ENCODE data around the gene AGTR1.

AGTR1 gene

DNA sequence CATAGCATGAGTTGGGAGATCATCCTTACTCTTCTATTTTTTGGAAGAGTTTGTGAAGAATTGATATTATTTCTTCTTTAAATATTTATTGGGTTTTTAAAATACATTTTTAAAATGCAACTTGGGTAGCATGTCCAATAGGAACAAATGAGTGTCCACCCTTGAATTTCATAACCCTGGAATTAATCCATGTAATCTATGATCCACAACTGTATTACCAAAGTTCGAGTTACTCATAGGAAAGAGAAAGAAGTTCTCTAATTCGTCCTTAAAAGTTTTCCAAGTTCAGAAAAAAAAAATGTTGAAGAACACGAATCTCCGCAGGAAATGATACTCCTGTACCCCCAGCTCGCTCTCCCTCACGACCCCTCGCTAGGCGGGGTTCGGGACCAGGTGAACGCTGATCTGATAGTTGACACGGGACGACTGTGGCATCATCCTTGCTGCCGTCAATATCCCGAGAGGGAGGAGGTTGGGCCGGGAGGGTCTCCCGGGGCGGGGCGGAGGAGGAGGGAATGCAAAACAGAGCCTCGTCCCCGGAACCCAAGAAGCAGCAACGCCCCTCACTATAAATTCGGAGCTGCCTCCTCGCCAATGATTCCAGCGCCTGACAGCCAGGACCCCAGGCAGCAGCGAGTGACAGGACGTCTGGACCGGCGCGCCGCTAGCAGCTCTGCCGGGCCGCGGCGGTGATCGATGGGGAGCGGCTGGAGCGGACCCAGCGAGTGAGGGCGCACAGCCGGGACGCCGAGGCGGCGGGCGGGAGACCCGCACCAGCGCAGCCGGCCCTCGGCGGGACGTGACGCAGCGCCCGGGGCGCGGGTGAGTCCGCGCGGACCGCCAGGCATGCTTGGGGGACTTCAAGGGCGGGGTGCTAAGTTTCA is at the start of gene AGTR1:
Gene AGTR1, plus strand, starts transcription at position 598 of the 884 bp plus-strand sequence. CDS start 43,133 bp downstream, outside the sequence.
- no peak for DNase-seq

DNA sequence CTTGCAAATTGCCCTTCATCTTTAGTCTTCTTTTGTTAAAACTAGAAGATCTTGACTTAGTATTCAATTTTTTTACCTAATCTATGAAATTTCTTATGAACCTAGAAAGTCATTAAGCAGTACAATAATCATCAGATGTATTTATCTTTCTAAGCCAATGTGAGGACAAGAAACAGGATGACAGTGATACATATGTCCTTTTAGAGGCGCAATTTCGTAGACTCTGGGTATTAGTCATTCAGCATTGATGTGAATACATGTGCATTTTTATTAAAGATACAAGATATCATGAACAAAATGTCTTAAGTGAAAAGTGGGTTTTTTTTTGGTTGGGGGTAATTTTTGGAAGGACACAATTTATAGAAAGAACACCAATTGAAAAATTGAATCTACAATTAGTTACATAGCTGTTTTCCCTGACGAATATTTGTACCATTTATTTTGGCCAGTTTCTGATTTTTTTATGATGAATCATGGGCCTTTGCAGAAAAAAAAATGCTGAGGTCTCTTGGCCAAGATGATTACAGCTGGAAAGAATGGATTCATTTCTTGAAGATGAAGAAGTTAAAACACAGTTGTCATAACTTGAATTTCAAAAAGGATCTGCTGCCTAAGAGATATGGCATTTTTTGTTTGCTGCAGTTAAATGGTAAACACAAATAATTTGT is 48.9 kb upstream of the AGTR1 start:
- no peak for DNase-seq

DNA sequence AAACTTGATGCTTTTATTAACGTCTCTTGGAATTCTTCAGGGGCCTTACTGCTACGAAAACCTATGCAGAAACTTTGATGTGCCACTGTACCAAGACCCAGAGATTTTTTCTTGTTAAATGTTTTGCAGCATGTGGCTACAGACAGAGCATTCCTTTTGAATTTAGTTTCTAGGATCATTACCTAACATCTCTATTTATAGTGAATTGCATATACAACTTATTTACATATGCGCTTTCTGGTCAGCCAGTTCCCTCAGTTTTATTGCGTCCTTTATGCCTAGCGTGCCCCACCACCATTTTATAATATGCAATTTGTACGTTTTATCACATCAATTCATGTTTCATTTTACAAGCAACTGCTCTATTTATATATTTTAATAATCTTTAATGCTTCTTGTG is 46.2 kb upstream of the AGTR1 start:
- no peak for DNase-seq

DNA sequence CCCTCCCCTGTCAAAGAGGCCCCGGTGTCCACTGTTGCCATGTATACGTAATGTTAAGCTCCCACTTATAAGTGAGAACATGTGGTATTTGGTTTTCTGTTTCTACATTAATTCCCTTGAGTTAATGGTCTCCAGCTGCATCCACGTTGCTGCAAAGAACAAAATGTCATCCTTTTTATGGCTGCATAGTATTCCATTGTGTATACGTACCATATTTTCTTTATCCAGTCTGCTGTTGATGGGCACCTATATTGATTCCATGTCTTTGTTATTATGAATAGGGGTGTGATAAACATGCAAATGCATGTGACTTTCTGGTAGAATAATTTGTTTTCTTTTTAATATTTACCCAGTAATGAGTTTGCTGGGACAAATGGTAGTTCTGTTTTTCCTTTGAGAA is 43.3 kb upstream of the AGTR1 start:
- no peak for DNase-seq

DNA sequence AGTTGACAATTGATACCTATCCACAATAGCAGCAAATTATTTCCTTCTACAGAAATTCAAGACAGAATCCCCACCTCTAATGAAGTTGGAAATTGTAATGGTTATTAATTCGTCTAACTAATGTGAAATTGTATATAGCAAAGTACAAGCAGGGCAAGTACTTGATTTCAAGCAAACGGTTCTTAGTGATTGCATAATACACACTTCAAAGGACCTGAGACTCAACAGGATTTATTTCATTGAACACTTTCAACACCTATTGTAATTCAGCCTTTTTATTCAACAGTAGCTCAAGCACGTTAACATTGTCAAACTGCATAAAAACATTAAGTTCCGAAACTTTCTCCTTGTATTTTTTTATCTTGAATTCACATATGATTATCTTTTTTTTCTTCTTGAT is 40.2 kb upstream of the AGTR1 start:
- DNase-seq, result no peak

DNA sequence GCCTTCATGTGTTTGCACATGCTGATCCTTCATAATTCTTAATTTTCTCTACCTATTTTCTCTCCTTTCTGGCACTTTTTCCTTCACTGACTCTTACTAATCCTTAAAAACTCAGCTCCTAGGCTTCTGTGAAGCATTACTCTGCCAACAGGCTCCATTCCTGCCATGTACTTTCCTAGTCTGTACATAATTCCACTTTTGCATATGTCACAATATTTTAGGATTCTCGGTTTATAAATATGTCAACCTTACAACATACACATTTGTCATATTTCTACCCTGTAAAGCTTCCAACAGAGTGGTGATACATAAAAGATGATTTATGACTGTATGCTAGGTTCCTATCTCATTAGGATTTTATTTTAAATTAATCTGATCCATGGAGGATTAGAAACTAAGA is 38.2 kb upstream of the AGTR1 start:
- DNase-seq, result no peak

DNA sequence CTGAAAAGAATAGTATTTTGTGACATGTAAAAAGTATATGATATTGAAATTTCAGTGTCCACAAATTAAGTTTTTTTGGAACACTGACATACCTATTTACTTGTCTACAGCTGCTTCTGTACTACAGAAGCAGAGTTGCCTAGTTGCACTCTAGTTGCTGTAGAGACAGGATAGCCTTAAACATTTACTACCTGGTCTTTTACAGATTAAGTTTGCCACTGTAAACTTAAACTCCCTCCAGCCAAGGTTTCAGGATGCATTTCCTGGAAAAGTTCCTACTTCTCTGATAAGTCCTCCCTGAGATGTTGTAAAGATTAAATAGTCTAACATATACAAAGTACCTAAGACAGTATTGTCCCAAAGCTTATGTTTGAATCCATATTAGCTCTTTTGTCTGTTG is 17.4 kb upstream of the AGTR1 start:
- DNase-seq, result no peak

DNA sequence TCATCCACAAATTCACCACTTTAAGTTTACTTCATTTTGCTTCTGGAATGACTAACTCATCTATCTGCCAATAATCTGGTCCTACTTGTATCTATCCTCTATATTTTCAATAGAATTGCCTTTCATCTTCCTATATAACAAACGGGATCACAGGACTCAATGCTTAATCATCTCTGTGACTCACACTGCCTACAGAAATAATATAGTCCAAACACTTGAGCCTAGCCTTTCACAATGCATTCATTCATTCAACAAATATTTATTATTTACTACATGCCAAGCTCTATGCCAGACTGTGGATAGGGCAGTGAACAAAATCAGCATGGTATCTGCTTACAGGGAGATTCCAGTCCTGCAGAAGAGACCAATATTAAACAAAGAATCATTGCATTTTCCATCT is 16.6 kb upstream of the AGTR1 start:
- no peak for DNase-seq

DNA sequence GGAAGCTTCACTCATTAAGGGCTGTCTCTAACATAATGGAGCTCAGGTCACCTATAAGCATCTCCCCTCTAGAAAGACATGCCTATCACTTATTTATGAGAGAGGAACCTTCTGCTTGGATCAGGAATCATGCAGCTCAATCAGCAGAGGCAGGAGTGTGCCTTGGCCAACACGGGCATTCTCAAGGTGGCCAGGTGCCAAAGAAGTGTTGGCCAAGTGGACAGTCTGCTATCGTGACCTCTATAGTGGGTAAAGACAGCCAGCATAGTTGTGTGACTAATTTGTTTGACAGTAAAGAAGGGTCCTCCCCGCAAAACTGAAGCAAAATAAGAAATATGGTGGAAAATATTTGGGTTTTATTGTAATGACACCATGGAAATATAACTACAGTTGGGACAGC is 14.7 kb upstream of the AGTR1 start:
- no peak for DNase-seq

DNA sequence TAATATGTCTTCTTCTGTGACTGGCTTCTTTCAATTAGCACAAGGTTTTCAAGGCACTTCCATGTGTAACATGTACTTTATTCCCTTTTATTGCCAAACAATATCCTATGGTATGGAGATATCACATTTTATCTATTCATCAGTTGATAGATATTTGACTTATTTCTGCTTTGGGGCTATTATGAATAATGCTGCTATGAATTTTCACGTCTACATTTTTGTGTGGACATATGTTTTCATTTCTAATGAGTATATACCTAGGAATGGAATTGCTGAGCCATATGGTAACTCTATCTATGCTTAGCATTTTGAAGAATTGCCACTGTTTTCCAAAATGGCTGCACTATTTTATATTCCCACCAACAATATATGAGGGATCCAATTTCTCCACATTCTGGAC is 3.6 kb upstream of the AGTR1 start:
- no peak for DNase-seq

DNA sequence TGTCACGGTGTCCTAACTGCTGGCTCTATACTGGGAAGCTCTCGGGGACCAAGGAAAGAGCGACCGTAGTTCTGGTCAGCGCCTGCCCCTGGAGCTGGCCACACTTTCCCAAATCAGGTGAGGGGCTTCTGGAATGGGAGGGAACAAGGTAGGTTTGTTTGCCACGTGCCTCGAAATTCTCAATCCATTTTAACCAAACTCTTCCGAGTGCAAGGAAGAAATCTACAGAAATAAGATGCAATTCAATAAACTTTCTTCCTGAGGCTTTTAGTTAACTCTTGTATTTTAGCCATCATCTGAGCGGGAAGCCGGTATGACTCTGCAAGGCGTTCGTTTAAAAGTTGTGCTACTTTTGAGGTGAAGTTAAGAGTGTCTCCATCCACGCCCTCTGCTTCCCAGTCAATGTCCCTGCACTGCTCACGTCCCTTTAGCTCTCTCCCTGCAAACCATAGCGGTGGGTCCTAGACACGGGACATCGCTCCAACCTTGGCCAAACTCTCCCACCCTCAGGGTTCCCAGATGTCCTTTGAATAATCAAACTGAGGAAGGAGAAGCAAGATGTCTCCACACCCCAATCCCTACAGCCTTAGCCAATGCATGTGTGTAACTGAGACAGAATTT is 597 bp downstream of the AGTR1 start:
- no peak for DNase-seq

DNA sequence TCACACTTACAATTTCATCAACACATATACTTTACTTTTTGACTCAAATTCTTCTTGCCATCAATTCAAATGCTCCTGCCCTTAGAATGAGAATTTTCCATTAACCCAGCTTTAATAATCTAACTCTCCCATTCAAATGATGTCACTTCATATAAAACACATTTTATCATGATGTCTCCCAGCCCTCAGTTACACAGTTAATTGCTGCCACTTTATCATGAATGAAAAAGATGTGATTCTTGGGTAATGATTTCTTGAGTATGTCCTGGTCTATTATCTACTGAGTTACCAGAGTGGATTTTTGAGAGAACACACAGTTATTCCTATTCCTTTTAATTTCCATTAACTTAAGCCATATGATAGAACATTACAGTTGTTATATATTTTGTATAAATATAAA is 7.6 kb downstream of the AGTR1 start:
- no peak for DNase-seq

DNA sequence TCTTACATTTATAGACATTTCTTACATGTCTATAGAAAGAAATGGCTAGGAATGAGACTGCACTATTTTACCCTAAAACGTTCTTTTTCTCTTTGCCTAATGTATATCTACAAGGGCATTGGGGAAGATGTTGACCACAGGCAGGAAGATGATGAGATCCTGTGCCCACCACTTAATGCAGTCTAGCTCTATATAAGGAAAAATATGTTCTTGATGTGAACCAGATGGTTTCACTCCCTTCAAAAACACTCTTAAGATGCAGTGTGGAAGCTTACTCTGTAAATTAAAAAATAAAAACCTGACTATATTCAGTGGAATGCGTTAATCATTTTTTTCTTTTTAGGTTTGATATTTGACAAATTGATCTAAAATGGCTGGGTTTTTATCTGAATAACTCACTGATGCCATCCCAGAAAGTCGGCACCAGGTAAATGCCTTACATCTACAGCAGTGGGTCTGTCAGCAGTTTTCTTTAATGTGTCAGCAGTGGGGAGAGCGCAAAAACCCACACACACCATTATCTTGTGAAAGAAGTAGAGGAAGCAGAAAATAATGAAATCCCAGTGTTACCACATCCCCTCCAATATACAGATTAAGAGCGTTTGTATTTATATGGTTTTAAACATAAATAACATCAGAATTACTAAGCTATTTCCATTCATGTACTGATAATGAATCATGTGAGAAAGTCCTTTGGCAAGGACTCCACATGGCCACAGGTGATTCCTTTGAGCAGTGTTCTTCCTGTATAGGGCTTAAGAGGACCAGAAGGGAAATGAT is 10.1 kb downstream of the AGTR1 start:
- DNase-seq, result no peak

DNA sequence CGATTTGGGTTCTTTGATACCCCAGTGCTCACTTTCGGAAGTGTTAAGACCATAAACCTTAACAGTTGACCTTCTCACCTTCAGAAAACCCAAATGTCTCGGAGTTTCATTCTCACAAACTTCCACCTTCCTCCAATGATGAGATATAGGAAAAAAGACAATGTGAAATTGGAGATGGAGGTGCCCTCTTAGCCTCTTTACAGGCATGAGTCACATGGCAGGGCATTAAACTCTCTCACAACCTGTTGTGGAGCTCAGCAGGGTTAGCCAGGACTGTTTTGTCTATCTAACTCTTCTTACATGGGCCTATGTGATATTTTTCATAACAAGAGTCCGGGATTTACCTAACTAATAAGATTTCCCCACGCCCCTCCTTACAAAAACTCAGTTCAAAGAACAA is 10.7 kb downstream of the AGTR1 start:
- no peak for DNase-seq

DNA sequence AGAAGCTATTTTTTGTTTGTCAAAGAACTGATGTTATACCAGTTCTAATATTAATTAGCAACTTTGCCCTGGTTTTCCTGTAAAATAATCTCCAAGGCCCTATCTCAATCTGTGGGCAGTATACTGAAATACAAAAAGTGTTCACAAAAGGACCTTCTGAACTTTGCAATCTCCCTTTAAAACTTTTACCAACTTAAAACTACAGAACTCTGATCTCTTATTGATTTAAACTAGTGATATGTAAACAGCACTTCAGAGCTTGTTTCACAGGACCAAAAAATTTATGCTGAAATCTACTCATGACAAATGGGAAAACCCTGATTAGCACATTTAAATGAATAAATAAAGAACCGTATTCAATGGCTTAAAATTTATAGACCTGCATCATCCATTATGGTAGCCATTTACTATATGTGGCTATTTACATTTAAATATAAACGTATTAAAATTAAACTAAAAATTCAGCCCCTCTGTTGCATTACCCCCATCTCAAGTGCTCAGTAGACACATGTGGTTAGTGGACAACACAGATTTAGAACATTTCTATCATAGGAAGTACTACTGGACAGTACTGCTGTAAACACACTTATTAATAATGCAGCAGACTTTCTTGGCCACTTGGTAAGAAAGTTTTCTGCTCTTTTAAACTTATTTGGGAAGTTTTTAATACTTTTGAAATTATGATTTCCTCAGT is 12.0 kb downstream of the AGTR1 start:
- DNase-seq, result no peak

DNA sequence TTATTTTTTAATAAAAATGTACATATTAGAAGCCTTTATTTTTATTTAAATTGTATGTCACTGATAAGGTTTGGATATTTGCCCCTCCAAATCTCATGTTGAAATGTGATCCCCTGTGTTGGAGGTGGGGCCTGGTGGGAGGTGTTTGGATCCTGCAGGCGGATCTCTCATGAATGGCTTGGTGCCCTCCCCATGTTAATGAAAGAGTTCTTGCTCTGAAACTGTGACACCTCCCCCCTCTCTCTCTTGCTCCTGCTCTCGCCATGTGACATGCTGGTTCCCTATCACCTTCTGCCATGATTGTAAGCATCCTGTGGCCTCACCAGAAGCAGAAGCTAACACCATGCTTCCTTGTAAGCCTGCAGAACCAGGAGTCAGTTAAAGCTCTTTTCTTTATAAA is 13.0 kb downstream of the AGTR1 start:
- DNase-seq, result no peak

DNA sequence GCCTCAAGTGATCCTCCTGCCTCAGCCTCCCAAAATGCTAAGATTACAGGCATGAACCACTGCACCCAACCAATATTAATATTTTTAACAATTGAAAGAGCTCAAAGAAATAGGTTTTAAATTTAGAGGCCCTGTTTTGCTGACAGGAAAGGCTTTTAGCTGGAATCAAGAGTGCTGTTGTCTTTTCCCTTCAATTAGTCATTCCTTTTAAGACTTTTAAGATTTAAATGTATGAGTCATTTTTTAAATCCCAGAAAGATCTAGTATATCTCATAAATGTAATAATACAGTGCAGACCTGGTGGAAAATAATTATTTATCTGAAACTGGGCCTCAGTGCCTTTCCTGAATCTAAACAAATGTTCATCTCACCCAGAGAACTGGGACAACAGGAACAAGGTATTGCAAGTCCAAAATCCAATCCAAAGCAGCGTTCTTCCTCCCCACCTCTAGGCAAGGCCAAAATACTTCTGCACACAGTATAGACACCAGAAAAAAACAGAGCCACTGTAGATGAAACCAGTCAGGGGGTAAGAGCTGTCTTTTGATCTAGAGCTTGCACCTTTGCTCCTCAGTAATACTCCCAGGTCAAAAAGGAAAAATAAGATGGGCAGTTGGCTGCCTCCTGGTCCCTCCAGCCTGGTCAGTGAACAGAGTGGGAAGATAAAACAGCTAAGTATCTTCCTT is 14.4 kb downstream of the AGTR1 start:
- no peak for DNase-seq

DNA sequence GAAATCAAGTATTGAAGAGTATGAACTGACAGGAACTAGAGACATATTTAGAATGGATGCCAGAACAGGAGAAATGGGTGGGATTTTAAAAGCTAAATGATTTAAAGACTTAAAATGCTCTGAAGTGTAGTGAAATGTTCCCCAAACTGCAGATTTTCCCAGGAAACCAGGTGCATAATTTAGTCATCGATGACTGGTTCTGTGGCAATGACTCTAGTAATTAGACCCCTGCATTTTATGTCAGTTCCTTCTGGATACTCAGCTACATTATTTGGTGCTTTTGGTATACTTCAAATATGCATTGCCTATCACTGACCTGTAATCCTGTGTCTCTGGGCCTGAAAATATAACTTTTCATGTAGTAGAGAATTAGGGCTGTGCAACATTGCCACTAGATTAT is 16.8 kb downstream of the AGTR1 start:
- no peak for DNase-seq

DNA sequence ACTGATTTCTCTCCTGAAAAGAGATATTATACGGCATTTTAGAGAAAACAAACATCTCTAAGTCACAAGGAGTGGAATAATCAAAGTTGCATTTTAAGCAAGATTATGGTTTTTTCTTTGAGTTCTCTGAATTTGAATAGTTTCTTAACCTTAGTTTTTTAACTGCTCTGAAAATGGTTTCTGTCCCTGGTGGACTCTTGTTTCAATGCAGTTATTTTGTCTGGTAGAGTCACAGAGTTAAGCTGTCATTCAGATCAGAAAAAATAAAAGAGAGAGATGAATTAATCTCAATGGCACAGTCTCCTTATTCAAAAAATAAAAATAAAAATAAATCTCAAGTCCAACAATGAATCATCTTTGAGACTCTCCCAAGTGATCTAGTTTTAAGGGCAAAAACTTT is 19.0 kb downstream of the AGTR1 start:
- DNase-seq, result no peak

DNA sequence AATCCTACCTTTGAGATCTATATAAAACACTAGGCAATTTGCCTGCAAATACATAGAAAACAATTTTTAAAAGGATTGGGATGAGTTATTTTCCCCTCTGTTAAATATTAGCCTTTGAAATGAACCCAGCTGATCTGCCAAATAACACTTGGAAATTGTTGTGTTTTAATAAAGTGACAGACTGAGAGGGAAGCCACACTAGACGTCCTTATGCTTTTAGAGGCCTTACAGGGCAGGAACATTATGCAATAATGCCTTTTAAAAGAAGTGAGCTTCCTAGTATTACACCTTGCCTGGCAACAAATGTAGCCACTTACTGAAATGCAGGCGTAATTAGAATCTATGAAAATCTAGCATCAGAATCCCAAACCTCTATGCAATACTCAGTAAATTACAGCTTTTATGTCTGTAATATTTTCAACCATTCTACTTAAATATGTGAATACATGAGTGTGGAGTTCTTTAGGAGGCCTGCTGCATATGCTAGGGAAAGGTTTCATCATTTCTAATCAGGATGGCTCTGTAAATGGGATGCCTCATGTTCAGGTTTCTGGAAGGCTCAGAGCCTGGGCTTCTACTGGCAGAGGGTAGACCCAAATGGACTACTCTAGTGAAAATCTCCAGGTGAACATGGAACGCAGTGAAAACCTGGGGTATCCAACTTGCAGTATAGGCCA is 20.3 kb downstream of the AGTR1 start:
- no peak for DNase-seq

All from stimulated activated CD4-positive, alpha-beta T cell treated with anti-CD3 and anti-CD28 coated beads, Interleukin-12 subunit alpha, Interleukin-12 subunit beta, amount 100 ng/mL, for 4 hours (primary cell).